Epithelial cell of proximal tubule (primary cell): Measurements from ENCODE around the gene EEA1. TPM values are rescaled to one million over a fixed set of nuclear protein-coding genes. Genes with fewer than 3 reads are reported as not detected.

Experiments
- DNase-seq: peaks from one replicate; pipeline ENCODE4 v3.0.0-alpha.2; 2011; ENCODE audit warnings: low read depth
- H3K4me3 ChIP-seq: 2 replicates; pipeline ENCODE4 v1.5.1; 2011; ENCODE audit warnings: low read depth, mild to moderate bottlenecking, low read length
- CTCF ChIP-seq: conservative IDR thresholded peaks from 2 replicates; pipeline ENCODE4 v1.5.1; 2012; ENCODE audit warnings: low read depth, mild to moderate bottlenecking, low read length
- total RNA-seq: library from RNA; depleted of rRNA; stranded (reverse); fragments of >200 nt; gene quantifications from 2 replicates; pipeline ENCODE4 v1.2.3, GENCODE V29; 2015

Gene EEA1
- total RNA-seq, 1 donor from 2014 or later: 6.6 TPM

GRCh38 chr12:92743026-92743425 is 186.1 kb downstream of the EEA1 start:
- H3K4me3 ChIP-seq: no peak overlapping the region
- DNase-seq: no peak
- TF ChIP-seq CTCF: no peak

GRCh38 chr12:92740411-92740810 is 188.7 kb downstream of the EEA1 start:
- DNase-seq: no peak
- H3K4me3 ChIP-seq: no peak overlapping the region
- no peak for TF ChIP-seq CTCF

- TF ChIP-seq CTCF: no peak
- no peak for DNase-seq
- H3K4me3 ChIP-seq: no peak overlapping the region
These were observed 190.0 kb downstream of the EEA1 start for GRCh38 chr12:92739113-92739512.

- H3K4me3 ChIP-seq: no peak overlapping the region
- DNase-seq: no peak
- TF ChIP-seq CTCF: no peak
These were observed 190.9 kb downstream of the EEA1 start for GRCh38 chr12:92737855-92738850.

GRCh38 chr12:92736605-92737004 is 192.5 kb downstream of the EEA1 start:
- no peak for DNase-seq
- H3K4me3 ChIP-seq: no peak overlapping the region
- TF ChIP-seq CTCF: no peak

- peak; percentile 82 for DNase-seq
- peak; percentile 44 for TF ChIP-seq CTCF
- H3K4me3 ChIP-seq: no peak overlapping the region
These were observed 193.9 kb downstream of the EEA1 start for GRCh38 chr12:92735131-92735721.

- H3K4me3 ChIP-seq: no peak overlapping the region
- TF ChIP-seq CTCF: no peak
- no peak for DNase-seq
These were observed 195.4 kb downstream of the EEA1 start for GRCh38 chr12:92733661-92734060.
